AG04449 (cell line): ENCODE results near the gene RBMS3.
"Not testable (repeated sequence)": the region's sequence is repeated elsewhere in the genome, so short reads cannot be mapped to it uniquely, and the experiment has no call there.

Experiments used
- CTCF ChIA-PET: fragments of 350-600 bp; formaldehyde crosslinking; extraction: SDS; loops from one replicate; lab custom pipeline; 2021; ENCODE audit warnings: antibody characterized with exemption; lab: Yijun Ruan, JAX
- POLR2A ChIA-PET: fragments of 400-600, 350-600 bp; formaldehyde crosslinking; extraction: SDS; loops from one replicate; lab custom pipeline; 2020; ENCODE audit warnings: antibody characterized with exemption, inconsistent platforms; lab: Yijun Ruan, JAX
- DNase-seq: peaks from one replicate; pipeline ENCODE4 v3.0.0-alpha.2; 2010; ENCODE audit warnings: low read depth, low spot score
- H3K4me3 ChIP-seq: 2 replicates; pipeline ENCODE4 v1.5.1; 2011; ENCODE audit warnings: low read depth, mild to moderate bottlenecking, control low read depth, low read length
- CTCF ChIP-seq: IDR thresholded peaks from one replicate; pipeline ENCODE4 v1.5.1; 2011; ENCODE audit warnings: mild to moderate bottlenecking, moderate library complexity, low read length, control low read depth, inconsistent platforms; ENCODE audit not compliant: insufficient read depth; ENCODE audit errors: missing control alignments

Gene RBMS3

GRCh38 chr3:30020380-30020779, 739.5 kb downstream of the RBMS3 start:
- TF ChIP-seq CTCF = no peak
- POLR2A ChIA-PET = no interaction called here
- DNase-seq = no peak
- CTCF ChIA-PET = interaction anchor here (0.7 to 6.1 kb wide), 5 partner anchors 9 to 748 kb away, joined by 3 to 39 read pairs (median 4); no protein-coding TSS in a partner anchor
- H3K4me3 ChIP-seq = no peak overlapping the region

- POLR2A ChIA-PET = no interaction called here
- CTCF ChIA-PET = interaction anchor here (1.1 to 6.1 kb wide), 3 partner anchors 9 to 175 kb away, joined by 3 to 39 read pairs (median 4); no protein-coding TSS in a partner anchor
Observed at GRCh38 chr3:30024466-30024865, 743.6 kb downstream of the RBMS3 start.

GRCh38 chr3:30026851-30027250, 746.0 kb downstream of the RBMS3 start:
- ChIA-PET POLR2A (no interaction called here), CTCF (interaction anchor here (0.6 to 2.3 kb wide), 2 partner anchors 12 to 15 kb away, joined by 3 to 5 read pairs; no protein-coding TSS in a partner anchor)
- DNase-seq = no peak
- TF ChIP-seq CTCF = no peak
- H3K4me3 ChIP-seq = no peak overlapping the region

More at GRCh38 chr3:30024466-30024865, 743.6 kb downstream of the RBMS3 start:
- no peak overlapping the region for H3K4me3 ChIP-seq
- no peak for DNase-seq
- TF ChIP-seq CTCF = no peak

- ChIA-PET POLR2A (no interaction called here), CTCF (interaction anchor here (1.2 to 1.6 kb wide), 2 partner anchors 22 to 735 kb away, joined by 3 to 5 read pairs; no protein-coding TSS in a partner anchor)
- no peak overlapping the region for H3K4me3 ChIP-seq
- TF ChIP-seq CTCF = no peak
- no peak for DNase-seq
Observed at GRCh38 chr3:30034246-30034991, 753.5 kb downstream of the RBMS3 start.

GRCh38 chr3:30035935-30036567, 755.2 kb downstream of the RBMS3 start:
- CTCF ChIA-PET = interaction anchor here (0.7 to 1.2 kb wide), 3 partner anchors 23 to 734 kb away, joined by 3 read pairs; no protein-coding TSS in a partner anchor
- no peak for TF ChIP-seq CTCF
- H3K4me3 ChIP-seq = no peak overlapping the region
- no peak for DNase-seq
- POLR2A ChIA-PET = no interaction called here

- no peak for DNase-seq
- no peak overlapping the region for H3K4me3 ChIP-seq
- ChIA-PET CTCF (interaction anchor here (1.0 to 6.8 kb wide), 13 partner anchors 7 to 992 kb away, joined by 3 to 124 read pairs (median 4); no protein-coding TSS in a partner anchor), POLR2A (no interaction called here)
- TF ChIP-seq CTCF = no peak
Observed at GRCh38 chr3:30040126-30040525, 759.3 kb downstream of the RBMS3 start.

GRCh38 chr3:30041481-30041880, 760.6 kb downstream of the RBMS3 start:
- POLR2A ChIA-PET = not testable (repeated sequence)

More at GRCh38 chr3:30041481-30041880, 760.6 kb downstream of the RBMS3 start:
- H3K4me3 ChIP-seq, DNase-seq: not testable (repeated sequence)
- CTCF ChIA-PET = interaction anchor here (0.9 to 6.8 kb wide), 30 partner anchors 9 to 990 kb away, joined by 3 to 124 read pairs (median 6); partner anchors contain the start of gene TGFBR2
